Midbrain (tissue), 1 donor: ENCODE results near the gene LRRC43.
"Not testable (repeated sequence)": the region's sequence is repeated elsewhere in the genome, so short reads cannot be mapped to it uniquely, and the experiment has no call there.

ENCODE experiments used
- DNase-seq: peaks from one replicate; lab custom pipeline; 2025; lab: John Stamatoyannopoulos, UW

LRRC43 gene

DNA sequence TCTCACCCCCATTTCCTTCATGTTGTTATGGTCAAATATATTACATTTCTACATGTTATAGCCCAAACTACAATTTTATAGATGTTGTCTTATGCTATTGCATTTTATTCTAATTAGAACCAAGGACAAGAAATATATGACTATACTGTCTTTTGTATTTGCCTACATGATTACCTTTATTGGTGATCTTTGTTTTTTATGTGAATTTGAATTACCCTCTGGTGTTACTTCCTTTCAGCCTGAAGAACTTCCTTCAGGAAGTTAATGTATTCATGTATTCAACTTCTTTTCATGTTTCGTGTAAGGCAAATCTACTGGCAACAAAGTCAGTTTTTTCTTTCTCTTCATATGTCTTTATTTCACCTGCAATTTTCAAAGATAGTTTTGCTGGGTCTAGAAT, 11.9 kb downstream of the LRRC43 start:
- DNase-seq: no peak

GRCh38 chr12:122195405-122195804, 12.5 kb downstream of the LRRC43 start:
- DNase-seq: no peak

DNA sequence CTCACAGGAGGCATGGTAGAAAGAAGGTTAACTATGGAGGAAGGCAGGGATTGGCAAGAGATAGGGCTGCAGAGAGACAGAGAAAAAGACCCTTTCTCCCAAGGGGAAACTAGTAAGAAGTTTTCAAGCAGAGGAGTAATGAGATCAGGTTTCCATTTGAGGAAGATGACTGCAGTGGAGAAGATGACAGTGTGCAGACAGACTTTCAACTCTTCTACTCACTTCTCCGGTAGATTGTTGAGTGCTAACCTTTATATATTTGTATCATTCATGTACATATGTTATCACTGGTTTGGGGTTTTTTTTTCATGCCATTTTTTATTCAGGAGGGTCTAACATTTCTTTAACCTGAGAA, 14.7 kb downstream of the LRRC43 start:
- no peak for DNase-seq

DNA sequence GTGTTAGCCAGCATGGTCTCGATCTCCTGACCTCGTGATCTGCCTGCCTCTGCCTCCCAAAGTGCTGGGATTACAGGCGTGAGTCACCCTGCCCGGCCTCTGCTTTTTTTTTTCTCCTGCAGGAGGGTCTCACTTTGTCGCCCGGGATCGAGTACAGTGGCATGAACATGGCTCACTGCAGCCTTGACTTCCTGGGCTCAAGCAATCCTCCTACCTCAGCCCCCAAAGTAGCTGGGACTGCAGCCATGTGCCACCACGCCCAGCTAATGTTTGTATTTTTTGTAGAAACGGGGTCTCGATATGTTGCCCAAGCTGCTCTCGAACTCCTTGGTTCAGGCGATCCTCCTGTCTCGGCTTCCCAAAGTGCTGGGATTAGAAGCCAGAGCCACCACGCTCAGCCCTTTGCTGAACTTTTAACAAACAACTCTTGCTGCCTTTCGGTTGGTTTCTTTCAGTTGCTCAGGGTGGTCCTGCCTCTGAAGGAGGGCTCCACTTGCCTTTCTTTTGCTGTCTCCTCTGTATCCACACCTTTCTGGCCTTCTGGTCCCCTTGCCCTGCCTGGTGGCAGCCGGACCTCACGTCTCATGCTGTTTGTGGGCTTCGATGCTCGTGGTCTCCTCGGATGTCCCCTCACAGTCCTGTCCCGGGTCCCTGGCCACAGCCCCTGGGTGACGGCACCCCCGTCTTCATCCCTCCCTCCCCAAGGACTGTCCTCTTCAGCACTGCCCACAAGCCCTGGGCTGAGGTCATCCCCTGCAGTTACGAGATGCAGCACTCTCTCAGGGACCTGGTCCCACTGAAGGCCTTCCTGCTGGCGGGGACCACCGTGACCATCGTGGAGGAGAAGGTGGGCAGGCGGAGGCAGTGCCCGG, 16.8 kb downstream of the LRRC43 start:
- no peak for DNase-seq

GRCh38 chr12:122200541-122201175, 17.7 kb downstream of the LRRC43 start:
- DNase-seq: no peak

GRCh38 chr12:122201381-122201780, 18.5 kb downstream of the LRRC43 start:
- no peak for DNase-seq

GRCh38 chr12:122202017-122202416, 19.1 kb downstream of the LRRC43 start:
- DNase-seq: no peak

- DNase-seq: not testable (repeated sequence)
These were observed 19.9 kb downstream of the LRRC43 start for GRCh38 chr12:122202811-122203210.

DNA sequence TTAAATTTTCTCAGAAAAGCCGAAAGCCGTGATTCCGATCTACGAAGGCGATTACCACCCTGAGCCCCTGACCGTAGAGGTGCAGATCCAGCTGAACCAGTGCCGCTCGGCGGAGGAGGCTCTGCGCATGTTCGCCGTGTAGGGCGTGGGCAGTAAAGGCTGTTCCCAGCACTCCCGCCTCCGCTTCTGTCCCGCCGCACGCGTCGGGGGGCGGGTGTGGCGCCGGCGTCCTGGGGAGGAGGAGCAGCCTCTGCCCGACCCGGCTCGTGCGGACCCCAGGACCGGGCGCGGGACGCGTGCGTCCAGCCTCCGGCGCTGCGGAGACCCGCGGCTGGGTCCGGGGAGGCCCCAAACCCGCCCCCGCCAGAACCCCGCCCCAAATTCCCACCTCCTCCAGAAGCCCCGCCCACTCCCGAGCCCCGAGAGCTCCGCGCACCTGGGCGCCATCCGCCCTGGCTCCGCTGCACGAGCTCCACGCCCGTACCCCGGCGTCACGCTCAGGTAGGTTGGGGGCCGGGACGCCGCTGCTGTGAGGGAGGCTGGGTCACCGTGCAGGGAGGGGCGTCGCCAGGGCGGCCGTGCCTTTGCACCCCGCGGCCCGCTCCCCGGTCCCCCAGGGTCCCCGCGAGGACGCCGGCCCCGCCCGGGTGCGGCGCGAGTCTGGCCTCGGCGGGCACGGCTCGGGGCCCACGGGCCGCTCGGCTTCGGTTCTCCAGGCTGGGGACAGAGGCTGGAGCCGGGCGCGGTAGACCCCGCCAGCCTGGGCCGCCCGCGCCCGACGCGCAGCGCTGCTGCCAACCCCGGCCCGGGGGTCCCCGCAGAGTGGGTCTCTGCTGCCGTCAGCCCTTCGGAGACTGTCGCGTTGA, 20.6 kb downstream of the LRRC43 start, which contains the start of gene B3GNT4:
Gene B3GNT4, plus strand, starts transcription at position 409 of the 866 bp plus-strand sequence. CDS start 910 bp downstream, outside the sequence.
- no peak for DNase-seq

- no peak for DNase-seq
These were observed 21.5 kb downstream of the LRRC43 start for GRCh38 chr12:122204167-122205052.

- DNase-seq: no peak
These were observed 22.4 kb downstream of the LRRC43 start for GRCh38 chr12:122205053-122205925.

DNA sequence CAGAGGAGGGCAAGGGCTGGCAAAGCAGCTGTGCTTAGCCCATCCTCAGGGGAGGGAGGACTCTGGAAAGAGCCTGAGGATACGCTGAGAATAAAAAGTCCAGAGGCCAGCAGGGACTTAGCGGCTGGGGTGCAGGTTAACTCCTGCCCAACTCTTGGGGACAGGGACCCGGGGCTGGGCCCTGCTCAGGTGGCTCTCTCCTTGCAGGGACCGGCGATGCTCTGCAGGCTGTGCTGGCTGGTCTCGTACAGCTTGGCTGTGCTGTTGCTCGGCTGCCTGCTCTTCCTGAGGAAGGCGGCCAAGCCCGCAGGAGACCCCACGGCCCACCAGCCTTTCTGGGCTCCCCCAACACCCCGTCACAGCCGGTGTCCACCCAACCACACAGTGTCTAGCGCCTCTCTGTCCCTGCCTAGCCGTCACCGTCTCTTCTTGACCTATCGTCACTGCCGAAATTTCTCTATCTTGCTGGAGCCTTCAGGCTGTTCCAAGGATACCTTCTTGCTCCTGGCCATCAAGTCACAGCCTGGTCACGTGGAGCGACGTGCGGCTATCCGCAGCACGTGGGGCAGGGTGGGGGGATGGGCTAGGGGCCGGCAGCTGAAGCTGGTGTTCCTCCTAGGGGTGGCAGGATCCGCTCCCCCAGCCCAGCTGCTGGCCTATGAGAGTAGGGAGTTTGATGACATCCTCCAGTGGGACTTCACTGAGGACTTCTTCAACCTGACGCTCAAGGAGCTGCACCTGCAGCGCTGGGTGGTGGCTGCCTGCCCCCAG, 23.4 kb downstream of the LRRC43 start:
- DNase-seq: no peak

GRCh38 chr12:122206976-122207375, 24.1 kb downstream of the LRRC43 start:
- no peak for DNase-seq

GRCh38 chr12:122207391-122207790, 24.5 kb downstream of the LRRC43 start:
- no peak for DNase-seq

DNA sequence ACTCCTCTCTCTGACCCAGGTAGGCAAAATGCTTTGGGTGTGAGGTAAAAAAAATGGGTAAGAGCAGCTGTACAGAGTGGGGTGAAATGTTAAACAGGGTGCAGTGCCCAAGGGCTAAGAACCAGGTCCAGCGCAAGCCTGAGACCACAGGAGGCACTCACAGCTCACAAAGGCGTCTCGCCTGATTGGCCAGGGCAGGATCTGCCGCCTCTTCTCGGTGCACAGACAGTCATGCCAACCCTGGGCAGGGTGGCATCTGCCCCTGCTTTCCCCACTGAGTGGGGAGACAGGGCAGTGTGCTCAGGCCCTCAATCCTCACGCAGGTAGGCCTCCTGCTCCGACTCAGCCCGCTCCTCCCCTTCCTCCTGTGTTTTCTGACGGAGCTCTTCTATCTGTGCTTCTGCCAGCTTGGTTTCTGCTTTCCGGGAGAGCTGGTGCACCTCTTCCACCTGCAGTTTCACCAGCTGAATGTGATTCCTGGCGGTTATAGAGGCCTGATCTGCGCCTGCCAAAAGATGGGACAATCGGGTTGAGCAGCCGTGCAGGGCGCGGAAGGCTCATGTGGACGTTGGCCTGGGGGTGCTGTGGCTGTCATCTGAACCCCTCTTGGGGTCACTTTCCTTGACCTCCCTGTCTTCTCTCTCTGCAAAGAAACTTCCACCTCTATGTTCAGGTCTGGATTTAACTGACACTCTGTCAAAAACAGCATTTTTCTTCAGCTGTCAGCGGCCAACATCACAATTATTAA, 25.3 kb downstream of the LRRC43 start:
- DNase-seq: no peak

DNA sequence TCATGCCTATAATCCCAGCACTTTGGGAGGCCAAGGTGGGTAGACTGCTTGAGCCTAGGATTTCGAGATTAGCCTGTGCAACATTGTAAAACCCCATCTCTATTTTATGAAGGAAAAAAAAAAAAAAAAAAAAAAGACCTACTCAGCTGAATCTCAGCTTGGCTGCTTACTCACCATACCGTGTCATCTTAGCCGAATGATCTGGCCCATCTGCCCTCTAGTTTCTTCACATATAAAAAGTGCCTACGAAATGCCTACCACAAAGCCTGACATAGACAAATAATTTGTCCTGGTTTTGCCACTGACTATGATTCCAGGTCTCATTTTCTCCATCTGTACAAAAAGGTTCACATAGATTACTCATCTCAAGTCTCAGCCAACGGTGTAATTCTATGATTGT, 32.8 kb downstream of the LRRC43 start:
- DNase-seq: no peak

DNA sequence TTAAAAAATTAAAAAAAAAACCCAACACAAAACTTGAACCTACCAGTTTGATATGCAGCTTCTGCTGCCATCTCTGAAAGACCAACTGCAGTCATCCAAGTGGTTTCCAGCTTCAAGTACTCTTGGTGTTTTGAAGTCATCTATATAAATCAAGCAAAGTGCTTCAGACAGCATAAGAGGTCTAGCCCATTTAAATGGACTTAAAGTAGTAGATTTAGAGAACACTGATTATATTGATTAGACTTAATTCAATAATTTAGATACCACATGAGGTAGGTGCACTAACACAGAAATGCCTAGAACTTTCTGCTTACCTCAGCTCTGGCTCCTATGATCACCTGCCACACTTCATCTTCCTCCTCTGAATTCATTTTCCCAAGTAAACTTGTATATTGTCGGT, 33.5 kb downstream of the LRRC43 start:
- no peak for DNase-seq

- peak; percentile 100 for DNase-seq
These were observed 42.9 kb downstream of the LRRC43 start, which contains the start of gene DIABLO for GRCh38 chr12:122225683-122226365. Gene DIABLO, minus strand, starts transcription at chr12:122226052. Its CDS starts 38 bp downstream, at chr12:122226014.
